Measurements from ENCODE around the gene PRDM16.

DNA sequence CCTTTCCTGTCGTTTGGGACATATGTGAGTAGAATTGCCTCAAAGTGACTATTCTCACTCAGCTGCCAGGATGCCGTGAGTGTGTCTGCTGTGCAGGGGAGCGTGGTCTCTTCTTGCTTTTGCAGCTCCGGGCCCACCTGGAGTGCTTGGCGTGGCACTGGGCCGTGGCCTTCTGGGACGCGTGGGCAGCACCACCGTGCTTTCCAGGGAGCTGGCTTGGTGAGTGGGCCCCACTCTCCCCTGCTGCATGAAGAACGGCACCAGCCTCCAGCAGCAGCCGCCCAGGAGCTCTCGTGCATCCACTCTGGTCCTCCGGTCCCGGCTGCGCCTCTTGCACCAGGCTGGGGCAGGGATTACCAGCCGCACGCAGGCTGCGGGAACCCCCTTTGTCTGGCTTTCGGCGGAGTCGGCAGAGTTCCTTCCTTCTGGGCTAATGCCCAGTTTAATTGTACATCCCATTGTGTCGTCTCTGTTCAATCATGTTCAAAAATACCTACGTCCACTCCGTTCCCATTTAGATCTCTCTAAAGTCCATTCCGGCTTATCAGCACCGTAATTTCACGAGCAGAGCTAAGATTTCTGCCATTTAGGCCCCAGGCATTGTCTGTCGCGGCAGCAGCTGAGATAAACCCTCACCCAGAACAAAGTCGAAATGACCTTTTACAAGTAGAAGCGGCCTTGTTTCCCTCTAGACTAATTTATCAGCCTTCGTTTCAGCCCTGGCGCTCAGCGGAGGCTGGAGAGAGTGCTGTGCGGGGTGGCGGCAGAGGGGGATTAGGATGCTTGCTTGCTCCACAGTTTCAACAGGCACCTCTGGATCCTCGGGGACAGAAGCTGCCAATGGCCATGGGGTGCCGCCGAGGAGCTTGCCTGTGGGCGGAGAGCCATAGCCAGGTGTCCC is 129.6 kb downstream of the PRDM16 start:
- no peak for TF ChIP-seq CTCF (IDR thresholded peaks at IDR 0.05)
- no peak for TF ChIP-seq ZNF121 (CRISPR knock-in tag; IDR thresholded peaks at IDR 0.05)
- TF ChIP-seq CREM (CRISPR knock-in tag; IDR thresholded peaks at IDR 0.05): no peak
- TF ChIP-seq ATF1 (CRISPR knock-in tag; IDR thresholded peaks at IDR 0.05): no peak
